CD4-positive, alpha-beta T cell treated with Interleukin-4 for 1 hour (primary cell): ENCODE data around the gene RNU1-2.
A peak's percentile ranks its signal among the peaks of the same experiment; 100 is the strongest.
"Not testable (repeated sequence)": the region's sequence is repeated elsewhere in the genome, so short reads cannot be mapped to it uniquely, and the experiment has no call there.

Experiments used
- DNase-seq, 2 donors: peaks; one replicate each; pipeline ENCODE4 v3.0.0-alpha.2; 2020 to 2022

The RNU1-2 gene

GRCh38 chr1:16888860-16889816, 6.6 kb upstream of the RNU1-2 start:
- DNase-seq, result peak; percentile 69 to 72

DNA sequence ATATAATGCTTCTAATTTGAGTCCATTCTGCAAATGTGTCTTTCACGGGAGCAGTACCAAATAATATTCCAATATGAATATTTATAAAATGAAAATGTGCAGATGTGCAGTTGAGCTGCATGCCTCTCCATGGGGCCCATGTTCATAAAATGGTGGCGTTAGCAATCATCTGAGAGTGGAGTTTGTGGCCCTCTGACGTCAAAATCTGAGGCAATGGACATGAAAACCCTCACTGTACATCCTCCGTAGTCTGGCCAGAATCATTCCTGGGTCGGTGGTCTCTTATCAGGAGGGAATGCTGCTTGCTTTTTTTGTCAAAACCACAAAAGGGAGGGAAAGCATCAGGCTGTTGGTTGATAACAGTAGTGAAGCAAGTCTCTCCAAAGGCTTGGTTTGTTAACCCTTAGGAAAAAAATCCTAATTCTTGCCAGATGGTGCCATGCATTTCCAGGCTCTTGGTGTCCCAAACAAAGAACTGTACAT, 5.2 kb upstream of the RNU1-2 start:
- not testable (repeated sequence) for DNase-seq

DNA sequence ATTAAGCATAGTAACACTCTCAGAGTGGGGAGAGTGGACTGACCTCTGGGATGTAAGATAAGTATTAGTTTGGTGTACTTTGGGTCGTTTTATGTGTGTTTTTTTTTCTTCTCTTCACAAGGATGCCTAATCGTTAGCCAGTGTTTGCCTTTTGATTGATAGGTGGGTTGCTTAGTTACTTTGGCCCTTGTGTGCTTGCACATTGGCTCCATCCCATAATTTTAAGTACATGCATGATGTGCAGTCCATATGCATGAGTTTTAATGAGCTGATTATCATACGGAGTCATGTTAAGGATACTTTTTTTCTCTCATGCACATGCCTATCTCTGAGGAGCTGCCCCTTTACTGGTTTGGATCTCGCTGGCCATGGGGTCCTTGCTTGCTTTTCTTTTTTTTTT, 4.7 kb upstream of the RNU1-2 start:
- not testable (repeated sequence) for DNase-seq

- not testable (repeated sequence) for DNase-seq
Observed at GRCh38 chr1:16892978-16893525, 2.7 kb upstream of the RNU1-2 start.

DNA sequence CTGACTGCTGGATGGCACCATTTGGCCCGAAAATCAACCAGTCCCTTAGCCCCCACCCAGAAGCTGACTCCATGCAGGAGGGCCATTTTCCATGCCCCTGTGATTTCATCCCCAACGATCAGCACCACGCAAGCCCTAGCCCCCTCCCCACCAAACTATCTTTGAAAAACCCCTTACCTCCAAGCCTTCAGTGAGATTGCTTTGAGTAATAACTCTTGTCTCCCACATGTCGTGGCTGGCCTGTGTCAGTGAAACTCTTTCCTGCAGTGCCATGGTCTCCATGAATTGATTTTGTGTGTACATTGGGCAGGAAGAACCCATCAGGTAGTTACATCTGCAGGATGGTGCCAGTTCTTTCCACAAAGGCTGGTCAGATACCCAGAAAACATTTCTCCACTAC, 2.0 kb upstream of the RNU1-2 start:
- DNase-seq, result not testable (repeated sequence)

DNA sequence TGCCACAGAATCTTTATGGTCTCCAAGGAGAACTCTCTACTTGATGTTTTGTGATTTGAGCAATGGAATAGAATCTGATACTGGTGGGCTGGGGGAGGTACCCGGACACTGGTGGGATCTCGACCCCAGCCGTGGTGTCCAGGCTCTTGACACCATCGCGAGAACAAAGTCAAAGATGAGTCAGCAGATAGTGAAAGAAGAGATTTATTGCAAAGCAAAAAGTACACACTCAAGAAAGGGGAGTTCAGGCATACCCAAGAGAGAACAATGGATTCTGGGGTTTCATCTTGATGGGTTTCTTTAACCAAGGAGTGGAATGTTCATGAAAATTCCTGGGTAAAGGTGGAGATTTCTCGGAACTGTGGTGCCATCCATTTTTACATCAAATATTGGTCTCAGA, 1.4 kb upstream of the RNU1-2 start:
- DNase-seq, result not testable (repeated sequence)

GRCh38 chr1:16895233-16895597, 565 bp upstream of the RNU1-2 start:
- not testable (repeated sequence) for DNase-seq

DNA sequence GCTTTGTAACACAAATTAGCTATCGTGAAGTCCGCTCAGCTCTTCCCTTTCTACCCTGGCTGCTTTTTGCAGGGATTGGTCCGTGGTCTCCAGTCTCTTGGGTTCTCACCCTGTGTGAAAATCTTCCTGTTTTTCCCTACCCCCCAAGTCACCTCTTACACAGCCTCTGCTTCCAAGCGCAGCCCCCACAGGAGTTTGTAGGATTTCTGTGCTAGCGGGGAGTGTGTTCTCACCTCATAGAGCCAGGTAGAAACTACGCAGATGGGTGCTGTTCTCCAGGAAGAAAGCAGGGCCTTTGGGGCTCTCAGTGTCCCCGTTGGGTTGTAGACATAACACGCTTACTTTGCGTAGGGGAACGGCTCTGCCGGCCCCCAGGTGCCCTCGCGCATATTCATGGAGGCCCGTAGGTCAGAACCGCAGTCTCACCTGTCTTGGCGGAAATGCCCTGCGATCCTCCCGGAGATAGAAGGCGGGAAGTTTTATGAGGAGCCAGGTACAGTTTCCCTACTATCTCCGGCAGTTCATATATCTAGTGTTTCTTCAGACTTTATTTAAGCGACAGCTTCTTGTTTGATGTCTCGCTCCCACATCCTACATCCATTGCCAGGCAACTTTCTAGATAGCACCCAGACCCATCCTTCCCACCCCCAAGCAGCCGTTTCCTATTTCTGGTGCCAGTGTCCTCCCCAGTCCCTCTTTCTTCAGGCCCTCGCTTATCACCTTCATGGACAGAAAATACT, 706 bp downstream of the RNU1-2 start:
- peak; percentile 83 to 88 for DNase-seq

- DNase-seq, result not testable (repeated sequence)
Observed at GRCh38 chr1:16897653-16898052, 1.9 kb downstream of the RNU1-2 start.

DNA sequence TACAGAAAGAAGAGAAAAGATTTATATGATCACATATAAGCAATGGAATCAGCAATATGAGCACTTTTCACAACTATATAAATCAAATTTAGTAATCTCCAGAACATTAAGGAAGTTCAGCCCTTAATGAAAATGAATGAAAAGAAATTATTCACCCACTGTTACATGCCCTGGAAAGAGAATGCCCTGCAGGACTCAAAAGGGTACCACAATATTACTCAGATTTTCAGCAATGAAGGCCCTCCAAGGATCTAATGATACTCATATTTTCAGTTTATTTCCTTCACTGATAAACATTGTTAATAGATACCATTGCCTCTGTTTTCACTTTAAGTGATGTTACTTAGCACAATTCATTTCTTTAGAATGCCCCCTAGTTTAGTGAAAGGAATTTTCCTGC, 2.5 kb downstream of the RNU1-2 start:
- DNase-seq, result not testable (repeated sequence)

DNA sequence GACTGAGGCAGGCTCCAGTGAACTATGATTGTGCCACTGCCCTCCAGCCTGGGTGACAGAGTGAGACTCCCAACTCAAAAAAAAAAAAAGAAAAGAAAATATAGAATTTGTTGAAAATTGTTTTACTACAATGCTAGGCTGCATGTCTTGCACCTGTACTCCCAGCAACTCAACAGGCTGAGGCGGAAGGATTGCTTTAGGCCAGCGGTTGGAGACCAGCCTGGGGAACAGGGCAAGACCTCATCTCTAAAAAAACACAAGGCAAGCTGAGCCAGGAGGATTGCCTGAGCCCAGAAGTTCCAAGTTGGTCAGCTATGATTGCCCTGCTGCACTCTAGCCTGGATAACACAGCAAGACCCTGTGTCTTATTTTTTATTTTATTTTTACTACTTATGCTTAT, 3.2 kb downstream of the RNU1-2 start:
- DNase-seq, result not testable (repeated sequence)

- DNase-seq, result no peak
Observed at GRCh38 chr1:16900751-16901150, 5.0 kb downstream of the RNU1-2 start.

GRCh38 chr1:16901371-16901770, 5.6 kb downstream of the RNU1-2 start:
- DNase-seq, result peak in 1 of 2 donors; percentile 34

DNA sequence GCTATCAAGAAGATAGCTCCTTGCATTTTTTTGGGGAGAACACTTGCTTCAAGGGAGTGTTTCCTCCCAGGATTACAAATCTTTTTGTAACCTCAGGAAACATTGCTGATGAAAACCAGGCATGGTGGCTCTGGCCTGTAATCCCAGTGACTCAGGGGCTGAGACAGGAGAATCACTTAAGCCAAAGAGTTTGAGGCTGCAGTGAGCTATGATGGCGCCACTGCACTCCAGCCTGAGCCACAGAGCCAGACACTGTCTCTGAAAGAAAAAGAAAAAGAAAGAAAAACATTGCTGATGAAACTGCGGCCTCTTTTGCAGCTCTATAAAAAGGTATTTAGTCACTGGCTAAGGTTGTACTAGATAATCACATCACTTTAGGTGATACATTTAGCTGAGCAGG, 7.3 kb downstream of the RNU1-2 start:
- no peak for DNase-seq

- no peak for DNase-seq
Observed at GRCh38 chr1:16903458-16903796, 7.6 kb downstream of the RNU1-2 start.

DNA sequence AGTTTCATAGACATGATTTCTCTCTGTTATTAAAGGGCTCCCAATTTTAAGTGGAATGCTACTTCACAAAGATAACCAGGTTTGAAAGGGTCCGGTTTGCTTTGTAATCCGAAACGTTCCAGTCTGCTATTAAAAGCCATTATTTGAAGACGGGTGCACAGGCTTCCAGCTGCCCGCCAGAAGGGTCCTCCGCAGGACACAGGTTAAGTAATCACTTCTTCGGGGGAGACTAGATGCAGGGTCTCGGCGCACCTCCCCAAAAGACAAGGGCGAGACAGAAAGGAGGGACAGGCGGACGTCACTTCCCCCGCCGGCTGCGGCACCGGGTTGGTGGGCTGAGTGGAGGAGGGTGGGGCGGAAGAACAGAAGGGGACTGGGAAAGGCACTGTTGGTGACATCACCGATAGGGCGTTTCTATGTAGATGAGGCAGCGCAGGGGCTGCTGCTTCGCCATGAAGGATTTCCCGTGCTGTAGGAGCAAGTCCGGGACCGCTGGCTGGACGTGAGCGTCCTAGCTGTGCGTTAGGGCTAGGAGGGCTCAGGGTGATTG, 8.9 kb downstream of the RNU1-2 start:
- DNase-seq, result peak; percentile 100

DNA sequence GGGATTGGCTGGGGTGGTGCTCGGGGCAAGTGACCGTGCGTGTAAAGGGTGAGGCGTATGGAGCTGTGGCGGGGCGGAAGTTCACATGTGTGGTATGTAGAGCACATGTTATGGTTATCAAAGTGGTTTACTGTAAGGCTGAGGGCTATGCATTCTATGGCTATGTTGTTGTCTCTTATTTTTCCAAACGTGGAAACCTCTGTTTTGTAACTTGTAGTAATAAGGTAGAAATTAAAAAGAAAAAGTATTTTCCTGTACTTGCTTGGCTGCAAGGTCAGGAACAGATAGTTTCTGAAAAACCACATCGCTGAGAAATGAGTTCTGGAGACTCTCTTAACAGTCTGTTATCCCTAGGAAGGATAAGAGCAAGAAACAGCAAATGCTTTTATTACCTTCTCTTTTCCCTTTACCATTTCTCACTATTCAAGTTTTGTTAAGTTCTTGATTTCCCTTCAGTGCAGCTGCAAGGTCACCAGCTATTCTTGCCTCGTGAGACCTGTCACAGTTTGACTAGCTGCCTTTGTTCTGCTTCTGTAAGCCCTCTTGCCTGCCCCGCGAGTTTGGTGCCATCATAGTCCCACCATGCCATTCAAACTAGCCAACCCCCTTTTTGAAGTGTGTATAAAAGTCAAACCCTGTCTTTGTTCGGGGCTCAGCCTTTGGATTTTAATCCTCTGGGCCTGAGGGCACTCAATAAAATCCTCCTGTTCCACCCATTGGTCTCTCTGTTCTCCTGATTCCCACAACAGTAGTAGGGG, 9.5 kb downstream of the RNU1-2 start:
- DNase-seq, result peak; percentile 62 to 69

GRCh38 chr1:16905868-16906702, 10.3 kb downstream of the RNU1-2 start:
- DNase-seq, result no peak

GRCh38 chr1:16906873-16907272, 11.1 kb downstream of the RNU1-2 start:
- DNase-seq, result no peak

GRCh38 chr1:16907870-16908758, 12.3 kb downstream of the RNU1-2 start:
- no peak for DNase-seq
